ENCODE results near the gene CCDC191.

The CCDC191 gene

GRCh38 chr3:113954091-113954685 lies 102.1 kb downstream of the CCDC191 start:
- no peaks in the 10 kb centered on the region for H3K9me3 Mint-ChIP-seq
- H3K4me1 Mint-ChIP-seq (ENCODE audit: low read depth), result peaks cover 7% of the 10 kb centered on the region
- H3K36me3 Mint-ChIP-seq (ENCODE audit: low read depth), result no peaks in the 10 kb centered on the region
- no peak overlapping the region for H3K4me3 Mint-ChIP-seq
- H3K27ac Mint-ChIP-seq, result no peak overlapping the region
- H3K27me3 Mint-ChIP-seq (ENCODE audit: low read depth), result peaks cover 16% of the 10 kb centered on the region

GRCh38 chr3:113953677-113954076 lies 102.6 kb downstream of the CCDC191 start:
- no peak overlapping the region for H3K4me3 Mint-ChIP-seq

GRCh38 chr3:113952921-113953320 lies 103.4 kb downstream of the CCDC191 start:
- Mint-ChIP-seq H3K4me1 (ENCODE audit: low read depth) (peaks cover 12% of the 10 kb centered on the region), H3K27me3 (ENCODE audit: low read depth) (peaks cover 23% of the 10 kb centered on the region), H3K27ac (no peak overlapping the region), H3K4me3 (no peak overlapping the region), H3K9me3 (no peaks in the 10 kb centered on the region), H3K36me3 (ENCODE audit: low read depth) (no peaks in the 10 kb centered on the region)

More at GRCh38 chr3:113953677-113954076, 102.6 kb downstream of the CCDC191 start:
- H3K27ac Mint-ChIP-seq, result no peak overlapping the region
- peaks cover 21% of the 10 kb centered on the region for H3K27me3 Mint-ChIP-seq (ENCODE audit: low read depth)
- H3K9me3 Mint-ChIP-seq, result no peaks in the 10 kb centered on the region
- no peaks in the 10 kb centered on the region for H3K36me3 Mint-ChIP-seq (ENCODE audit: low read depth)
- peaks cover 11% of the 10 kb centered on the region for H3K4me1 Mint-ChIP-seq (ENCODE audit: low read depth)

- H3K4me1 Mint-ChIP-seq (ENCODE audit: low read depth), result peaks cover 9% of the 10 kb centered on the region
- H3K27ac Mint-ChIP-seq, result no peak overlapping the region
Observed at GRCh38 chr3:113948015-113948917, 108.1 kb downstream of the CCDC191 start.

GRCh38 chr3:113947372-113948014 lies 108.8 kb downstream of the CCDC191 start, which contains the start of gene ZDHHC23:
ZDHHC23 (plus strand) TSS chr3:113948013; CDS start chr3:113948803, 790 bp downstream.
- no peaks in the 10 kb centered on the region for H3K36me3 Mint-ChIP-seq (ENCODE audit: low read depth)
- H3K4me3 Mint-ChIP-seq, result peak within 1 kb of the TSS; percentile 76
- H3K27ac Mint-ChIP-seq, result peak within 1 kb of the TSS; percentile 19
- peaks cover 56% of the 10 kb centered on the region for H3K27me3 Mint-ChIP-seq (ENCODE audit: low read depth)
- H3K9me3 Mint-ChIP-seq, result no peaks in the 10 kb centered on the region
- peaks cover 9% of the 10 kb centered on the region for H3K4me1 Mint-ChIP-seq (ENCODE audit: low read depth)

More at GRCh38 chr3:113948015-113948917, 108.1 kb downstream of the CCDC191 start:
- peaks cover 50% of the 10 kb centered on the region for H3K27me3 Mint-ChIP-seq (ENCODE audit: low read depth)
- no peaks in the 10 kb centered on the region for H3K36me3 Mint-ChIP-seq (ENCODE audit: low read depth)
- H3K4me3 Mint-ChIP-seq, result peak overlapping the region; percentile 23
- no peaks in the 10 kb centered on the region for H3K9me3 Mint-ChIP-seq

- H3K36me3 Mint-ChIP-seq (ENCODE audit: low read depth), result no peaks in the 10 kb centered on the region
- H3K4me1 Mint-ChIP-seq (ENCODE audit: low read depth), result peaks cover 9% of the 10 kb centered on the region
- no peak overlapping the region for H3K27ac Mint-ChIP-seq
- peaks cover 61% of the 10 kb centered on the region for H3K27me3 Mint-ChIP-seq (ENCODE audit: low read depth)
- H3K9me3 Mint-ChIP-seq, result no peaks in the 10 kb centered on the region
- peak overlapping the region; percentile 76 for H3K4me3 Mint-ChIP-seq
Observed at GRCh38 chr3:113946831-113947230, 109.5 kb downstream of the CCDC191 start.

GRCh38 chr3:113927556-113927955 lies 128.8 kb downstream of the CCDC191 start:
- Mint-ChIP-seq H3K9me3 (peaks cover 25% of the 10 kb centered on the region), H3K36me3 (ENCODE audit: low read depth) (peaks cover 5% of the 10 kb centered on the region), H3K27ac (no peak overlapping the region), H3K4me3 (no peak overlapping the region), H3K4me1 (ENCODE audit: low read depth) (no peaks in the 10 kb centered on the region), H3K27me3 (ENCODE audit: low read depth) (peaks cover 20% of the 10 kb centered on the region)

- Mint-ChIP-seq H3K36me3 (ENCODE audit: low read depth) (no peaks in the 10 kb centered on the region), H3K27ac (no peak overlapping the region), H3K4me3 (no peak overlapping the region), H3K9me3 (no peaks in the 10 kb centered on the region), H3K4me1 (ENCODE audit: low read depth) (peaks cover 6% of the 10 kb centered on the region), H3K27me3 (ENCODE audit: low read depth) (peaks cover 9% of the 10 kb centered on the region)
Observed at GRCh38 chr3:113914646-113915045, 141.7 kb downstream of the CCDC191 start.
